Effector memory CD4-positive, alpha-beta T cell (primary cell): ENCODE data around the gene TEAD1.

Experiments used
- DNase-seq, 3 donors: peaks; one replicate each; pipeline ENCODE4 v3.0.0-alpha.2; 2020
- H3K27ac ChIP-seq: 2 replicates; pipeline ENCODE4 v1.7.0; 2013; ENCODE audit warnings: mild to moderate bottlenecking, low read length, moderate library complexity; ENCODE audit not compliant: insufficient read depth, poor library complexity, severe bottlenecking
- H3K27me3 ChIP-seq: replicated peaks from 2 replicates; pipeline ENCODE4 v1.7.0; 2013; ENCODE audit warnings: mild to moderate bottlenecking, low read length; ENCODE audit not compliant: insufficient read depth, control insufficient read depth, poor library complexity, severe bottlenecking
- H3K36me3 ChIP-seq: 2 replicates; pipeline ENCODE4 v1.7.0; 2013; ENCODE audit warnings: mild to moderate bottlenecking, low read length, moderate library complexity; ENCODE audit not compliant: control insufficient read depth, insufficient read depth
- H3K4me1 ChIP-seq: 2 replicates; pipeline ENCODE4 v1.7.0; 2013; ENCODE audit warnings: low read length, mild to moderate bottlenecking; ENCODE audit not compliant: control insufficient read depth, insufficient read depth, poor library complexity, severe bottlenecking
- H3K4me3 ChIP-seq: 2 replicates; pipeline ENCODE4 v1.7.0; 2013; ENCODE audit warnings: low read length, low read depth, mild to moderate bottlenecking; ENCODE audit not compliant: insufficient read depth, poor library complexity, severe bottlenecking
- H3K9me3 ChIP-seq: 2 replicates; pipeline ENCODE4 v1.7.0; 2013; ENCODE audit warnings: mild to moderate bottlenecking, low read length, moderate library complexity; ENCODE audit not compliant: control insufficient read depth

TEAD1 gene

DNA sequence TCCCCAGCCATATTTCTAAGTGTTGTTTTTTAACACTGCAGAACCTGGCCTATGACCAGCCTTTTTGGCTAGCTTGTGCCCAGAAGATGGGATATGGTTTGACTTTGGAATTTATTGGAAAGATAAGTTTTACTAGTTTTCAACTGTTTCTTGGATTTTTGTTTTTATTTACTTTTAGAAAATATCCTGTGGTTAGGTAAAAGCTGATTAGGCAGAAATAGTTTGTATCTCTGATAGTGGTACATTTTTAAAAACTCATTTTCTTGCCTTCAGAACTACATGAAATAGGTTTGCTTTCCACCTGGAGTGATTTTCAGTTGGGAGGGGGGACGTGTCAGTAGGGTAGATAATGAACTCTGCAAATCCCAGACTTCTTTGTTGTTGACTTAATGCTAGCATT, 243.6 kb downstream of the TEAD1 start:
- Histone ChIP-seq H3K9me3 (no peaks in the 10 kb centered on the region), H3K4me1 (no peaks in the 10 kb centered on the region), H3K36me3 (no peaks in the 10 kb centered on the region), H3K4me3 (no peak overlapping the region), H3K27me3 (no peaks in the 10 kb centered on the region), H3K27ac (no peak overlapping the region)
- DNase-seq: no peak

- no peak for DNase-seq
- no peak overlapping the region for H3K4me3 ChIP-seq
- no peaks in the 10 kb centered on the region for H3K36me3 ChIP-seq
- no peaks in the 10 kb centered on the region for H3K27me3 ChIP-seq
- H3K4me1 ChIP-seq: no peaks in the 10 kb centered on the region
- H3K9me3 ChIP-seq: no peaks in the 10 kb centered on the region
- H3K27ac ChIP-seq: no peak overlapping the region
These were observed 244.4 kb downstream of the TEAD1 start for GRCh38 chr11:12918667-12919066.

- no peaks in the 10 kb centered on the region for H3K36me3 ChIP-seq
- no peak overlapping the region for H3K4me3 ChIP-seq
- no peak overlapping the region for H3K27ac ChIP-seq
- no peaks in the 10 kb centered on the region for H3K9me3 ChIP-seq
- H3K4me1 ChIP-seq: no peaks in the 10 kb centered on the region
- no peaks in the 10 kb centered on the region for H3K27me3 ChIP-seq
- DNase-seq: no peak
These were observed 248.2 kb downstream of the TEAD1 start for GRCh38 chr11:12922418-12922817.

- Histone ChIP-seq H3K9me3 (no peaks in the 10 kb centered on the region), H3K36me3 (no peaks in the 10 kb centered on the region), H3K4me3 (no peak overlapping the region), H3K27ac (no peak overlapping the region), H3K27me3 (no peaks in the 10 kb centered on the region), H3K4me1 (no peaks in the 10 kb centered on the region)
- no peak for DNase-seq
These were observed 248.8 kb downstream of the TEAD1 start for GRCh38 chr11:12922980-12923507.

DNA sequence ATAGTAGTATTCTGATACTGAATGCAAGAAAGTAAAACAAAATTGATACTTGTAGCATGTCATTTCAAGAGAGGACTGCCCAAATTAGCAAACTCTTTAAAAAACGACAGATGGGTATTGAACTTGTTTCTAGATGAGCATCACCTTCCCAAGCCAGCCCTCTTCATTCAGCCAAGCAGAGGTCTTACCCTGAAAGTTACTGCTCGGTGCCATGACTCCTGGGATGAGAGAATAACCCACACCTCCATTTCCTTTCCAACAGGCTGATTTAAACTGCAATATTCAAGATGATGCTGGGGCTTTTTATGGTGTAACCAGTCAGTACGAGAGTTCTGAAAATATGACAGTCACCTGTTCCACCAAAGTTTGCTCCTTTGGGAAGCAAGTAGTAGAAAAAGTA, 250.4 kb downstream of the TEAD1 start:
- no peaks in the 10 kb centered on the region for H3K4me1 ChIP-seq
- no peak overlapping the region for H3K27ac ChIP-seq
- H3K27me3 ChIP-seq: no peaks in the 10 kb centered on the region
- H3K4me3 ChIP-seq: no peak overlapping the region
- no peaks in the 10 kb centered on the region for H3K36me3 ChIP-seq
- no peaks in the 10 kb centered on the region for H3K9me3 ChIP-seq
- DNase-seq: no peak

- Histone ChIP-seq H3K4me3 (no peak overlapping the region), H3K27ac (no peak overlapping the region), H3K36me3 (no peaks in the 10 kb centered on the region), H3K9me3 (no peaks in the 10 kb centered on the region), H3K4me1 (no peaks in the 10 kb centered on the region), H3K27me3 (no peaks in the 10 kb centered on the region)
- DNase-seq: no peak
These were observed 251.3 kb downstream of the TEAD1 start for GRCh38 chr11:12925520-12925919.

DNA sequence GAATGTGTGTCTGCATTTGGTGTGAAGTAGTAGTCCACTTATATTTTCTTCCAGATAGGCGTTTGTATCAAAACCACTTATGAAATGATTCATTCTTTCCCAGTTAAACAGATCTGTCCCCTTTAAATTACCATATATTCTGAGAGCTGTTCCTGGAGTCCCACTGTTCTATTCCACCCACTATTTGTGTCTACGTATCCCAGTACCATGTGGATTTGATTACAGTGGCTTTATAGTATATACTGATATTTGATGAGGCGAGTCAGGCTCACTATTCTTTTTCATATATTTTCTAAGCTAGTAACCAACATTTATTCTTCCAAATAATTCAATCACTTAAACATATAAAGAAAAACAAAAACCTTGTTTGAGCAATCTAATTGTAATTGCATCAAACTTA, 253.0 kb downstream of the TEAD1 start:
- Histone ChIP-seq H3K4me3 (no peak overlapping the region), H3K9me3 (no peaks in the 10 kb centered on the region), H3K27ac (no peak overlapping the region), H3K27me3 (no peaks in the 10 kb centered on the region), H3K36me3 (no peaks in the 10 kb centered on the region), H3K4me1 (no peaks in the 10 kb centered on the region)
- DNase-seq: no peak

GRCh38 chr11:12927886-12928285, 253.7 kb downstream of the TEAD1 start:
- H3K27me3 ChIP-seq: no peaks in the 10 kb centered on the region
- no peaks in the 10 kb centered on the region for H3K9me3 ChIP-seq
- H3K4me1 ChIP-seq: no peaks in the 10 kb centered on the region
- no peak for DNase-seq
- no peak overlapping the region for H3K27ac ChIP-seq
- H3K4me3 ChIP-seq: no peak overlapping the region
- H3K36me3 ChIP-seq: no peaks in the 10 kb centered on the region

- H3K36me3 ChIP-seq: no peaks in the 10 kb centered on the region
- H3K9me3 ChIP-seq: no peaks in the 10 kb centered on the region
- H3K27ac ChIP-seq: no peak overlapping the region
- DNase-seq: no peak
- H3K27me3 ChIP-seq: no peaks in the 10 kb centered on the region
- no peaks in the 10 kb centered on the region for H3K4me1 ChIP-seq
- H3K4me3 ChIP-seq: no peak overlapping the region
These were observed 256.6 kb downstream of the TEAD1 start for GRCh38 chr11:12930850-12931249.

- Histone ChIP-seq H3K4me3 (no peak overlapping the region), H3K36me3 (no peaks in the 10 kb centered on the region), H3K4me1 (no peaks in the 10 kb centered on the region), H3K9me3 (no peaks in the 10 kb centered on the region), H3K27me3 (no peaks in the 10 kb centered on the region), H3K27ac (no peak overlapping the region)
- no peak for DNase-seq
These were observed 258.3 kb downstream of the TEAD1 start for GRCh38 chr11:12932485-12932884.

- H3K4me3 ChIP-seq: no peak overlapping the region
- no peaks in the 10 kb centered on the region for H3K36me3 ChIP-seq
- DNase-seq: no peak
- no peaks in the 10 kb centered on the region for H3K4me1 ChIP-seq
- no peak overlapping the region for H3K27ac ChIP-seq
- H3K9me3 ChIP-seq: no peaks in the 10 kb centered on the region
- H3K27me3 ChIP-seq: no peaks in the 10 kb centered on the region
These were observed 262.0 kb downstream of the TEAD1 start for GRCh38 chr11:12936200-12936599.
